Measurements from ENCODE around the gene RIPK4. TPM values are rescaled to one million over a fixed set of nuclear protein-coding genes. Genes with fewer than 3 reads are reported as not detected.

RIPK4 gene
- 6.1 to 11.3 TPM (median 11.1 TPM) in 3 replicates for total RNA-seq
- long read RNA-seq, transcript RIPK4-201 (8 exons, 3,889 nt), result major isoform, 44 of 55 reads
- long read RNA-seq, partial matches to known transcripts, result 3 of 55 reads
- long read RNA-seq, other reads (novel, unspliced or antisense), result 8 of 55 reads

GRCh38 chr21:41766883-41767605, at the start of gene RIPK4:
RIPK4 (minus strand) TSS chr21:41767052; CDS start chr21:41767041, 11 bp downstream.
- Mint-ChIP-seq H3K36me3 (ENCODE audit: low read depth) (no peaks in the 10 kb centered on the region), H3K27me3 (ENCODE audit: low read depth) (no peaks in the 10 kb centered on the region), H3K4me3 (ENCODE audit: unreplicated experiment) (peak within 1 kb of the TSS; percentile 80), H3K4me1 (ENCODE audit: low read depth) (peaks cover 69% of the 10 kb centered on the region), H3K9me3 (ENCODE audit: low read depth) (no peaks in the 10 kb centered on the region), H3K27ac (ENCODE audit: unreplicated experiment) (peak within 1 kb of the TSS; percentile 93)
- DNase-seq (ENCODE audit: low spot score), result peak; percentile 72
- TF ChIP-seq CTCF (IDR thresholded peaks at IDR 0.05), result no peak

GRCh38 chr21:41815652-41816582, 49.1 kb upstream of the RIPK4 start:
- Mint-ChIP-seq H3K9me3 (ENCODE audit: low read depth) (no peaks in the 10 kb centered on the region), H3K27ac (ENCODE audit: unreplicated experiment) (peak overlapping the region; percentile 17), H3K36me3 (ENCODE audit: low read depth) (peaks cover 7% of the 10 kb centered on the region), H3K4me3 (ENCODE audit: unreplicated experiment) (no peak overlapping the region), H3K27me3 (ENCODE audit: low read depth) (no peaks in the 10 kb centered on the region), H3K4me1 (ENCODE audit: low read depth) (peaks cover 12% of the 10 kb centered on the region)
- TF ChIP-seq CTCF (IDR thresholded peaks at IDR 0.05), result no peak
- no peak for DNase-seq (ENCODE audit: low spot score)

DNA sequence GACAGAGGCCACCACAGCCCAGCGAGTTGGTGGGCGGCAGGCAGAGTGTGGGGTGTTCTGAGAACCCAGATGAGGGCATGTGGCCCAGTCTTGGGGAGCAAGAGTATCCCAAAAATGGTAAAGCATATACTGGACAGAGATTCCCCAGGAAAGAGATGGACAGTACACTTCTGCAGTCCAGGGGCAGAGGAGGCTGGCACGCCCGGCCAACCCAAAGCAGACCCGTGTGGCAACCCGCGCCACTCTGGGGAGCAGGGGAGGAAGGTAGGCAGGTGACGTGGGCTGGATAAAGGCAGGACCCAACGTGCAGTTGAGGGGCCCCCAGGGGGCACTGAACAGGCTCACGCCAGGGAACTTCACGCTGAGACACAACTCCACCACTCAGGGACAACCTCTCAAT, 46.4 kb upstream of the RIPK4 start:
- H3K36me3 Mint-ChIP-seq (ENCODE audit: low read depth), result peaks cover 13% of the 10 kb centered on the region
- peaks cover 12% of the 10 kb centered on the region for H3K4me1 Mint-ChIP-seq (ENCODE audit: low read depth)

GRCh38 chr21:41812679-41813078, 45.8 kb upstream of the RIPK4 start:
- no peak for DNase-seq (ENCODE audit: low spot score)
- Mint-ChIP-seq H3K4me3 (ENCODE audit: unreplicated experiment) (no peak overlapping the region), H3K36me3 (ENCODE audit: low read depth) (peaks cover 14% of the 10 kb centered on the region), H3K27me3 (ENCODE audit: low read depth) (no peaks in the 10 kb centered on the region), H3K27ac (ENCODE audit: unreplicated experiment) (no peak overlapping the region), H3K4me1 (ENCODE audit: low read depth) (peaks cover 12% of the 10 kb centered on the region), H3K9me3 (ENCODE audit: low read depth) (no peaks in the 10 kb centered on the region)
- TF ChIP-seq CTCF (IDR thresholded peaks at IDR 0.05), result no peak

More for the DNA sequence above, 46.4 kb upstream of the RIPK4 start:
- TF ChIP-seq CTCF (IDR thresholded peaks at IDR 0.05), result no peak
- no peak for DNase-seq (ENCODE audit: low spot score)
- no peaks in the 10 kb centered on the region for H3K9me3 Mint-ChIP-seq (ENCODE audit: low read depth)
- no peaks in the 10 kb centered on the region for H3K27me3 Mint-ChIP-seq (ENCODE audit: low read depth)
- H3K27ac Mint-ChIP-seq (ENCODE audit: unreplicated experiment), result no peak overlapping the region
- H3K4me3 Mint-ChIP-seq (ENCODE audit: unreplicated experiment), result no peak overlapping the region

DNA sequence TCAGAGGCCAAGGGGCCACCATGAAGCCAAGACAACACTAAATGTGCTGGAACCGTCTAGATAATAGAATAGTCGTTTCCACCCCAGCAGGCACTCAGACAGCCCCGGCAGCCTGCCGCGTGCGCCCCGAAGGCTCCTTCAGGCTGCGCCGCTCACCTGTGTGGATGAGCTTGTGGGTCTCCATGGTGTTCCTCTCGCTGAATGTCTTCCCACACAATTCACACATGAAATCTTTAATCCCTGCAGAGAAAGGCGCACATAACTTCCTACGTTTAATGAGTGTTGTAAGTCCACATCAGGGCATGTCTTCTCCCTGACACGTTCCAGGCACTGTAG, 43.7 kb upstream of the RIPK4 start:
- Mint-ChIP-seq H3K27me3 (ENCODE audit: low read depth) (no peaks in the 10 kb centered on the region), H3K27ac (ENCODE audit: unreplicated experiment) (no peak overlapping the region), H3K9me3 (ENCODE audit: low read depth) (no peaks in the 10 kb centered on the region), H3K36me3 (ENCODE audit: low read depth) (peaks cover 18% of the 10 kb centered on the region), H3K4me1 (ENCODE audit: low read depth) (no peaks in the 10 kb centered on the region), H3K4me3 (ENCODE audit: unreplicated experiment) (no peak overlapping the region)
- no peak for DNase-seq (ENCODE audit: low spot score)
- TF ChIP-seq CTCF (IDR thresholded peaks at IDR 0.05), result no peak

Data from chondrocyte (in vitro differentiated cells).